A549 (cell line): Measurements from ENCODE around the gene C17orf113. TPM values are rescaled to one million over a fixed set of nuclear protein-coding genes. Genes with fewer than 3 reads are reported as not detected.

Experiments used
- ATAC-seq, 2 experiments: fragments of 200-7000 bp in 1 of 2; fragments of >200 bp in 1 of 2; cut with Nextera tagmentation in 1 of 2; cut with Tn5 transposase in 1 of 2; 3 replicates each; pipeline versions ENCODE4 v1.8.0 to v1.9.1; 2018 to 2020; ENCODE audit warnings: mild to moderate bottlenecking in 1 of 2, moderate library complexity in 1 of 2
- CTCF ChIA-PET: fragments of 300-600 bp; sonication (Branson Sonifier 250); formaldehyde crosslinking; extraction: SDS; loops from one replicate; lab custom pipeline; 2021; ENCODE audit warnings: antibody characterized with exemption, inconsistent platforms; lab: Yijun Ruan, JAX
- POLR2A ChIA-PET: fragments of 350-600 bp; formaldehyde crosslinking; extraction: SDS; loops from one replicate; lab custom pipeline; 2021; ENCODE audit warnings: antibody characterized with exemption, inconsistent platforms; lab: Yijun Ruan, JAX
- DNase-seq, 2 experiments: peaks; one replicate each; pipeline versions ENCODE4 v3.0.0 to v3.0.0-alpha.2; 2011 to 2016; ENCODE audit warnings: low read depth in 1 of 2, low spot score in 1 of 2
- FAIRE-seq: peaks from 2 replicates; lab custom pipeline; 2011; peaks lifted over from hg19 to GRCh38; lab: Jason Lieb, UNC
- H3K27ac ChIP-seq, 2 experiments: fragments of >200 bp; sonication (Bioruptor Twin); formaldehyde crosslinking; 3 replicates each; pipeline ENCODE4 v1.5.1; 2016 to 2017
- H3K4me1 ChIP-seq: fragments of >200 bp; sonication (Bioruptor Twin); formaldehyde crosslinking; 3 replicates; pipeline ENCODE4 v1.6.1; 2016
- H3K4me2 ChIP-seq: fragments of >200 bp; sonication (Bioruptor Twin); formaldehyde crosslinking; 3 replicates; pipeline ENCODE4 v1.6.1; 2016
- H3K4me3 ChIP-seq: fragments of >200 bp; sonication (Bioruptor Twin); formaldehyde crosslinking; 3 replicates; pipeline ENCODE4 v1.5.1; 2016
- H3K9me3 ChIP-seq: fragments of >200 bp; sonication (Bioruptor Twin); formaldehyde crosslinking; 3 replicates; pipeline ENCODE4 v1.6.1; 2016
- EHF ChIP-seq: fragments of 250-450 bp; sonication (Bioruptor Pico); IDR thresholded peaks from 2 replicates; pipeline ENCODE4 v1.5.0; 2020; ENCODE audit warnings: mild to moderate bottlenecking
- EHMT2 ChIP-seq: fragments of 200-600 bp; sonication (generic); IDR thresholded peaks from 2 replicates; pipeline ENCODE4 v1.6.1; 2016; ENCODE audit warnings: antibody characterized with exemption, low read depth, mild to moderate bottlenecking, moderate library complexity
- EP300 ChIP-seq, 2 experiments: fragments of >200 bp; sonication (Bioruptor Twin); formaldehyde crosslinking; IDR thresholded peaks; 2 replicates in 1 of 2; 3 replicates in 1 of 2; pipeline ENCODE4 v1.6.1; 2016 to 2017
- MAFK ChIP-seq: fragments of 450-650 bp; IDR thresholded peaks from 2 replicates; pipeline ENCODE4 v1.6.1; 2014; ENCODE audit not compliant: partially characterized antibody
- NFE2L2 ChIP-seq: fragments of 150-350 bp; conservative IDR thresholded peaks from 2 replicates; pipeline ENCODE4 v1.6.1; 2014; ENCODE audit warnings: low read length
- NPAS2 ChIP-seq: fragments of 250-450 bp; sonication (Bioruptor Pico); IDR thresholded peaks from 2 replicates; pipeline ENCODE4 v1.8.0; 2022; ENCODE audit warnings: mild to moderate bottlenecking, moderate library complexity, borderline replicate concordance
- NR3C1 ChIP-seq: fragments of >200 bp; sonication (Bioruptor Twin); formaldehyde crosslinking; IDR thresholded peaks from 3 replicates; pipeline ENCODE4 v1.6.1; 2017
- RCOR1 ChIP-seq: fragments of 150-350 bp; IDR thresholded peaks from 2 replicates; pipeline ENCODE4 v1.6.1; 2014; ENCODE audit warnings: antibody characterized with exemption, low read length, low read depth
- RNF2 ChIP-seq: fragments of 200-600 bp; sonication (generic); IDR thresholded peaks from 2 replicates; pipeline ENCODE4 v1.6.1; 2016; ENCODE audit warnings: low read depth, mild to moderate bottlenecking, antibody characterized with exemption, moderate library complexity, borderline replicate concordance
- TFCP2L1 ChIP-seq: fragments of 250-450 bp; sonication (Bioruptor Pico); IDR thresholded peaks from 2 replicates; pipeline ENCODE4 v1.5.0; 2021; ENCODE audit warnings: mild to moderate bottlenecking
- TP53 ChIP-seq: fragments of 250-450 bp; sonication (Bioruptor Pico); IDR thresholded peaks from 2 replicates; pipeline ENCODE4 v1.5.0; 2021; ENCODE audit warnings: mild to moderate bottlenecking, moderate library complexity
- WGBS: methylation state at CpG from one replicate; pipeline ENCODE4 v1.1.6; 2017; ENCODE audit errors: missing lambda C conversion rate; 5-methylcytosine and 5-hydroxymethylcytosine counted together
- polyA plus RNA-seq, 4 experiments: library from polyadenylated mRNA; depleted of rRNA in 3 of 4; stranded (reverse); fragments of >200 nt; fragmentation: RNase III in 1 of 4; extraction: RNeasy Plus Mini Kit Qiagen cat#74134 plus additional on column Dnase treatment in 1 of 4; gene quantifications; 2 replicates in 3 of 4; 3 replicates in 1 of 4; pipeline ENCODE4 v1.2.3, GENCODE V29; 2011 to 2017
- TF ChIP-seq, protein P1 (sequence below): fragments of 200-600 bp; sonication (generic); IDR thresholded peaks from 2 replicates; pipeline ENCODE4 v1.6.1; 2016; ENCODE audit warnings: antibody characterized with exemption, mild to moderate bottlenecking, moderate library complexity
- TF ChIP-seq, protein P2 (sequence below): fragments of >200 bp; sonication (Bioruptor Twin); formaldehyde crosslinking; IDR thresholded peaks from 2 replicates; pipeline ENCODE4 v1.6.1; 2016
- TF ChIP-seq, protein P3 (sequence below): fragments of 250-450 bp; sonication (Bioruptor Pico); IDR thresholded peaks from 2 replicates; pipeline ENCODE4 v1.5.0; 2021; ENCODE audit warnings: mild to moderate bottlenecking, moderate library complexity, borderline replicate concordance
- TF ChIP-seq, protein P4 (sequence below): fragments of >200 bp; sonication (Bioruptor Twin); formaldehyde crosslinking; IDR thresholded peaks from 3 replicates; pipeline ENCODE4 v1.5.1; 2016
- TF ChIP-seq, protein P5 (sequence below): fragments of 250-450 bp; sonication (Bioruptor Pico); IDR thresholded peaks from 2 replicates; pipeline ENCODE4 v1.5.0; 2020; ENCODE audit warnings: low read depth, mild to moderate bottlenecking, moderate library complexity

C17orf113 gene
- polyA plus RNA-seq, 2 of the 4 experiments (the other 2 are of a cell fraction), result 0.67 to 1.0 TPM

DNA sequence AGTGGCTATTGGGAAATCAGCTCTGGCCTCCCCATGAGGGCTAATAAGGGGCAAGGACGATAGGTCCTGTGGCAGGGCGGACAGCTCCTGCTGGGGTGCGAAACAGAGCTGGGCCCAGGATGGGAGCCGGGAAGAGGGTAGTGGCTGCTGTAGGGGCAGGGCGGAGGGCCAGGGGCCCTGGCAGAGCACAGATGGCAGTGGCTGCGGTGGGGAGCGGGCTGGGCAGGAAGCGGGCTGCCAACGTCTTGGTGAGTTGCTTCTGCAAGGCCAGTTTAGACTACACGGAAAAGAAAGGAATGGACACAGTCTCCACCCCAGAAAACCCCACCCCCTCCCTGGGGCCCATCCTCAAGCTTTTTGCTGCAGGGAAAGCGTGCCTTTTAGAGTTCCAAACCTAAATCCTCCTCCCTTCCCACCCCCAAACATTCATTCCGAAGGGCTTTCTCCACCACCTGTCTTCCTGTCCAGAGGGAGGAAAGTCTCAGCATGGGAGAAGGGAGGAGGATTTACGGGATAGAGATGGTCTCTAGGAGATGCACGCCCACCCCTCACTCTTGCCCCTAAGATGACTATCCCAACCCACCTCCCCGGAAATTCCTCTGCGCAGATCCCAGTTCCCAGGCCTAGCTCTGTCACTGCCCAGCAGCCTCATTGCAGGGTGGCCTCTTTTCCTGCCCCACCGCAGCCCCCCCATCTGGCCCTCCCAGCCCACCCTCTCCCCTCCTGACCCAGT is 23.4 kb downstream of the C17orf113 start (continued):
- TF ChIP-seq, protein P1, sequence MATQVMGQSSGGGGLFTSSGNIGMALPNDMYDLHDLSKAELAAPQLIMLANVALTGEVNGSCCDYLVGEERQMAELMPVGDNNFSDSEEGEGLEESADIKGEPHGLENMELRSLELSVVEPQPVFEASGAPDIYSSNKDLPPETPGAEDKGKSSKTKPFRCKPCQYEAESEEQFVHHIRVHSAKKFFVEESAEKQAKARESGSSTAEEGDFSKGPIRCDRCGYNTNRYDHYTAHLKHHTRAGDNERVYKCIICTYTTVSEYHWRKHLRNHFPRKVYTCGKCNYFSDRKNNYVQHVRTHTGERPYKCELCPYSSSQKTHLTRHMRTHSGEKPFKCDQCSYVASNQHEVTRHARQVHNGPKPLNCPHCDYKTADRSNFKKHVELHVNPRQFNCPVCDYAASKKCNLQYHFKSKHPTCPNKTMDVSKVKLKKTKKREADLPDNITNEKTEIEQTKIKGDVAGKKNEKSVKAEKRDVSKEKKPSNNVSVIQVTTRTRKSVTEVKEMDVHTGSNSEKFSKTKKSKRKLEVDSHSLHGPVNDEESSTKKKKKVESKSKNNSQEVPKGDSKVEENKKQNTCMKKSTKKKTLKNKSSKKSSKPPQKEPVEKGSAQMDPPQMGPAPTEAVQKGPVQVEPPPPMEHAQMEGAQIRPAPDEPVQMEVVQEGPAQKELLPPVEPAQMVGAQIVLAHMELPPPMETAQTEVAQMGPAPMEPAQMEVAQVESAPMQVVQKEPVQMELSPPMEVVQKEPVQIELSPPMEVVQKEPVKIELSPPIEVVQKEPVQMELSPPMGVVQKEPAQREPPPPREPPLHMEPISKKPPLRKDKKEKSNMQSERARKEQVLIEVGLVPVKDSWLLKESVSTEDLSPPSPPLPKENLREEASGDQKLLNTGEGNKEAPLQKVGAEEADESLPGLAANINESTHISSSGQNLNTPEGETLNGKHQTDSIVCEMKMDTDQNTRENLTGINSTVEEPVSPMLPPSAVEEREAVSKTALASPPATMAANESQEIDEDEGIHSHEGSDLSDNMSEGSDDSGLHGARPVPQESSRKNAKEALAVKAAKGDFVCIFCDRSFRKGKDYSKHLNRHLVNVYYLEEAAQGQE, result no peak
- TF ChIP-seq NPAS2 (no peak), NR3C1 (no peak), TP53 (no peak), EHF (CRISPR knock-in tag) (no peak), NFE2L2 (no peak)
- TF ChIP-seq, all 56 proteins: peak for 0

DNA sequence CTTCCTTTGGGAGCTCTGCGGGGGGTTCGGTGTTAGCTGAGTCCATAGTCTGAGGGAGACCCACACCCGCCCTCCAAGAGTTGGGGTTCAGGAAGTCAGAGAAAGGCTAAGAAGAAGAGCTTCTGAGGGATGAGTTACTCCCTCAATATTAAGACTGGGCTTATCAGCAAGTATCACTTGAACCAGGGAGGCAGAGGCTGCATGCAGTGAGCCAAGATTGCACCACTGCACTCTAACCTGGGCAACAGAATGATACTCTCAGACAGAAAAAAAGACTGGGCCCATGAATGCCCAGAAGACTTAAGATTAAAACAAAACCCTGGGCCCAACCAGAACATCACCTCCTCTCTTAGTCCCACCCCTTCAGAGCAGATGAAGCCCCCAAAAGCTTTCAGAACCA is 24.5 kb downstream of the C17orf113 start:
- DNase-seq, result no peak
- Histone ChIP-seq H3K27ac (no peak overlapping the region), H3K4me2 (no peak overlapping the region), H3K9me3 (no peaks in the 10 kb centered on the region)
- no peak for FAIRE-seq
- WGBS, result 93% methylated on average over 3 of the region's 3 CpGs
- CTCF ChIA-PET, result interaction anchor here (0.6 to 19.4 kb wide), 21 partner anchors 9 to 366 kb away, joined by 3 to 658 read pairs (median 7); partner anchors contain the start of genes C17orf113, CNP, DHX58 and DNAJC7
- TF ChIP-seq NR3C1 (no peak), MAFK (no peak), RNF2 (no peak), EHMT2 (no peak), TFCP2L1 (CRISPR knock-in tag) (no peak), RCOR1 (no peak), EP300 (IDR thresholded peaks at IDR 0.05) (no peak), TP53 (no peak)
- TF ChIP-seq, protein P2, sequence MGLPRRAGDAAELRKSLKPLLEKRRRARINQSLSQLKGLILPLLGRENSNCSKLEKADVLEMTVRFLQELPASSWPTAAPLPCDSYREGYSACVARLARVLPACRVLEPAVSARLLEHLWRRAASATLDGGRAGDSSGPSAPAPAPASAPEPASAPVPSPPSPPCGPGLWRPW, result no peak
- TF ChIP-seq, protein P3, sequence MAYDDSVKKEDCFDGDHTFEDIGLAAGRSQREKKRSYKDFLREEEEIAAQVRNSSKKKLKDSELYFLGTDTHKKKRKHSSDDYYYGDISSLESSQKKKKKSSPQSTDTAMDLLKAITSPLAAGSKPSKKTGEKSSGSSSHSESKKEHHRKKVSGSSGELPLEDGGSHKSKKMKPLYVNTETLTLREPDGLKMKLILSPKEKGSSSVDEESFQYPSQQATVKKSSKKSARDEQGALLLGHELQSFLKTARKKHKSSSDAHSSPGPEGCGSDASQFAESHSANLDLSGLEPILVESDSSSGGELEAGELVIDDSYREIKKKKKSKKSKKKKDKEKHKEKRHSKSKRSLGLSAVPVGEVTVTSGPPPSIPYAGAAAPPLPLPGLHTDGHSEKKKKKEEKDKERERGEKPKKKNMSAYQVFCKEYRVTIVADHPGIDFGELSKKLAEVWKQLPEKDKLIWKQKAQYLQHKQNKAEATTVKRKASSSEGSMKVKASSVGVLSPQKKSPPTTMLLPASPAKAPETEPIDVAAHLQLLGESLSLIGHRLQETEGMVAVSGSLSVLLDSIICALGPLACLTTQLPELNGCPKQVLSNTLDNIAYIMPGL, result no peak
- TF ChIP-seq, protein P4, sequence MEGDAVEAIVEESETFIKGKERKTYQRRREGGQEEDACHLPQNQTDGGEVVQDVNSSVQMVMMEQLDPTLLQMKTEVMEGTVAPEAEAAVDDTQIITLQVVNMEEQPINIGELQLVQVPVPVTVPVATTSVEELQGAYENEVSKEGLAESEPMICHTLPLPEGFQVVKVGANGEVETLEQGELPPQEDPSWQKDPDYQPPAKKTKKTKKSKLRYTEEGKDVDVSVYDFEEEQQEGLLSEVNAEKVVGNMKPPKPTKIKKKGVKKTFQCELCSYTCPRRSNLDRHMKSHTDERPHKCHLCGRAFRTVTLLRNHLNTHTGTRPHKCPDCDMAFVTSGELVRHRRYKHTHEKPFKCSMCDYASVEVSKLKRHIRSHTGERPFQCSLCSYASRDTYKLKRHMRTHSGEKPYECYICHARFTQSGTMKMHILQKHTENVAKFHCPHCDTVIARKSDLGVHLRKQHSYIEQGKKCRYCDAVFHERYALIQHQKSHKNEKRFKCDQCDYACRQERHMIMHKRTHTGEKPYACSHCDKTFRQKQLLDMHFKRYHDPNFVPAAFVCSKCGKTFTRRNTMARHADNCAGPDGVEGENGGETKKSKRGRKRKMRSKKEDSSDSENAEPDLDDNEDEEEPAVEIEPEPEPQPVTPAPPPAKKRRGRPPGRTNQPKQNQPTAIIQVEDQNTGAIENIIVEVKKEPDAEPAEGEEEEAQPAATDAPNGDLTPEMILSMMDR, result no peak
- TF ChIP-seq, protein P5, sequence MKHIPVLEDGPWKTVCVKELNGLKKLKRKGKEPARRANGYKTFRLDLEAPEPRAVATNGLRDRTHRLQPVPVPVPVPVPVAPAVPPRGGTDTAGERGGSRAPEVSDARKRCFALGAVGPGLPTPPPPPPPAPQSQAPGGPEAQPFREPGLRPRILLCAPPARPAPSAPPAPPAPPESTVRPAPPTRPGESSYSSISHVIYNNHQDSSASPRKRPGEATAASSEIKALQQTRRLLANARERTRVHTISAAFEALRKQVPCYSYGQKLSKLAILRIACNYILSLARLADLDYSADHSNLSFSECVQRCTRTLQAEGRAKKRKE (CRISPR knock-in tag), result no peak
- TF ChIP-seq, all 56 proteins: peak for 0
- Histone ChIP-seq H3K4me3 (no peak overlapping the region), H3K4me1 (peaks cover 29% of the 10 kb centered on the region)
- ATAC-seq, result no peak
- POLR2A ChIA-PET, result interaction anchor here (1.0 kb wide), 1 partner anchor 24 kb away, joined by 4 read pairs; no protein-coding TSS in a partner anchor
